ENCODE results near the gene PIK3R4.

DNA sequence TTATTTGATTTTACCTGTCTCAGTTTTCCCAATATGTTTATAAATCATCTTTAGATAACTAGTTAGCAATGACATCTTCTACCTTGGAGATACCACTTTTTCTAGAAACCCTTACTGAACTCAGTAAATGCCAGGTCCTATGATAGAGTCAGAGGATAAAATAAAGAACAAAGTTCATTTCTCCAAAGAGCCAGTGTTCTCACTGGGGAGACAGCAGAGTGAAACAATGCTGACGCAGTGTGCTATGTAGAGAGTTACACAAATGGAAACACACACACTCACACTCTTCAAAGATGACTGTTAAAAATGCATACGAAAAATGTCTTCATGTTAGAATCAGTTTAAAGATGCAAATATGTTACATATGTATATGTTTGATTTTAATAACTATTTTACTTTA is 111.3 kb downstream of the PIK3R4 start:
- TF ChIP-seq, protein P1, sequence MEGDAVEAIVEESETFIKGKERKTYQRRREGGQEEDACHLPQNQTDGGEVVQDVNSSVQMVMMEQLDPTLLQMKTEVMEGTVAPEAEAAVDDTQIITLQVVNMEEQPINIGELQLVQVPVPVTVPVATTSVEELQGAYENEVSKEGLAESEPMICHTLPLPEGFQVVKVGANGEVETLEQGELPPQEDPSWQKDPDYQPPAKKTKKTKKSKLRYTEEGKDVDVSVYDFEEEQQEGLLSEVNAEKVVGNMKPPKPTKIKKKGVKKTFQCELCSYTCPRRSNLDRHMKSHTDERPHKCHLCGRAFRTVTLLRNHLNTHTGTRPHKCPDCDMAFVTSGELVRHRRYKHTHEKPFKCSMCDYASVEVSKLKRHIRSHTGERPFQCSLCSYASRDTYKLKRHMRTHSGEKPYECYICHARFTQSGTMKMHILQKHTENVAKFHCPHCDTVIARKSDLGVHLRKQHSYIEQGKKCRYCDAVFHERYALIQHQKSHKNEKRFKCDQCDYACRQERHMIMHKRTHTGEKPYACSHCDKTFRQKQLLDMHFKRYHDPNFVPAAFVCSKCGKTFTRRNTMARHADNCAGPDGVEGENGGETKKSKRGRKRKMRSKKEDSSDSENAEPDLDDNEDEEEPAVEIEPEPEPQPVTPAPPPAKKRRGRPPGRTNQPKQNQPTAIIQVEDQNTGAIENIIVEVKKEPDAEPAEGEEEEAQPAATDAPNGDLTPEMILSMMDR (IDR thresholded peaks at IDR 0.05 in 4 of 5, conservative IDR thresholded peaks at IDR 0.05 in 1 of 5) = no peak
- no peak for TF ChIP-seq POLR2A (IDR thresholded peaks at IDR 0.05)
